Dermis microvascular lymphatic vessel endothelial cell (primary cell): ENCODE measurements around the gene FREM2. TPM values are rescaled to one million over a fixed set of nuclear protein-coding genes. Genes with fewer than 3 reads are reported as not detected.

ENCODE experiments used
- DNase-seq, 2 donors: peaks; one replicate each; pipeline versions ENCODE4 v3.0.0 to v3.0.0-alpha.2; 2010; ENCODE audit warnings: low read depth in 2 of 2
- total RNA-seq: library from RNA; depleted of rRNA; stranded (reverse); fragments of >200 nt; gene quantifications from 2 replicates; pipeline ENCODE4 v1.2.1, GENCODE V29; 2014

FREM2 gene
- total RNA-seq, 1 donor from 2014 or later = not detected

- no peak for DNase-seq
Observed at GRCh38 chr13:38755793-38756192, 68.9 kb downstream of the FREM2 start.

- no peak for DNase-seq
Observed at GRCh38 chr13:38758277-38758676, 71.4 kb downstream of the FREM2 start.

GRCh38 chr13:38759390-38759789 is 72.5 kb downstream of the FREM2 start:
- DNase-seq = no peak

- peak; percentile 2 to 17 for DNase-seq
Observed at GRCh38 chr13:38763446-38764381, 76.8 kb downstream of the FREM2 start.

GRCh38 chr13:38766799-38767198 is 79.9 kb downstream of the FREM2 start:
- DNase-seq = no peak

- no peak for DNase-seq
Observed at GRCh38 chr13:38767506-38768265, 80.8 kb downstream of the FREM2 start.

- no peak for DNase-seq
Observed at GRCh38 chr13:38769526-38769925, 82.6 kb downstream of the FREM2 start.

- DNase-seq = no peak
Observed at GRCh38 chr13:38775085-38775484, 88.2 kb downstream of the FREM2 start.

- no peak for DNase-seq
Observed at GRCh38 chr13:38777347-38778119, 90.7 kb downstream of the FREM2 start.

GRCh38 chr13:38781539-38781938 is 94.7 kb downstream of the FREM2 start:
- DNase-seq = no peak

GRCh38 chr13:38784036-38784880 is 97.4 kb downstream of the FREM2 start:
- no peak for DNase-seq

- no peak for DNase-seq
Observed at GRCh38 chr13:38785042-38785441, 98.2 kb downstream of the FREM2 start.

GRCh38 chr13:38785490-38785889 is 98.6 kb downstream of the FREM2 start:
- no peak for DNase-seq

- no peak for DNase-seq
Observed at GRCh38 chr13:38787550-38787949, 100.7 kb downstream of the FREM2 start.

- DNase-seq = no peak
Observed at GRCh38 chr13:38796890-38797289, 110.0 kb downstream of the FREM2 start.

GRCh38 chr13:38803531-38803930 is 116.7 kb downstream of the FREM2 start:
- no peak for DNase-seq

- DNase-seq = no peak
Observed at GRCh38 chr13:38804061-38804460, 117.2 kb downstream of the FREM2 start.

- DNase-seq = no peak
Observed at GRCh38 chr13:38804536-38804935, 117.7 kb downstream of the FREM2 start.

- DNase-seq = no peak
Observed at GRCh38 chr13:38814331-38814730, 127.5 kb downstream of the FREM2 start.

- peak; percentile 29 to 46 for DNase-seq
Observed at GRCh38 chr13:38819053-38819452, 132.2 kb downstream of the FREM2 start.

GRCh38 chr13:38819596-38819995 is 132.7 kb downstream of the FREM2 start:
- DNase-seq = no peak
